Activated CD8-positive, alpha-beta memory T cell treated with anti-CD3 and anti-CD28 coated beads for 4 hours (primary cell): ENCODE data around the gene MTUS2.

Experiments
- DNase-seq, 2 donors: peaks; one replicate each; pipeline ENCODE4 v3.0.0-alpha.2; 2020; ENCODE audit warnings: low read depth in 2 of 2

Gene MTUS2

DNA sequence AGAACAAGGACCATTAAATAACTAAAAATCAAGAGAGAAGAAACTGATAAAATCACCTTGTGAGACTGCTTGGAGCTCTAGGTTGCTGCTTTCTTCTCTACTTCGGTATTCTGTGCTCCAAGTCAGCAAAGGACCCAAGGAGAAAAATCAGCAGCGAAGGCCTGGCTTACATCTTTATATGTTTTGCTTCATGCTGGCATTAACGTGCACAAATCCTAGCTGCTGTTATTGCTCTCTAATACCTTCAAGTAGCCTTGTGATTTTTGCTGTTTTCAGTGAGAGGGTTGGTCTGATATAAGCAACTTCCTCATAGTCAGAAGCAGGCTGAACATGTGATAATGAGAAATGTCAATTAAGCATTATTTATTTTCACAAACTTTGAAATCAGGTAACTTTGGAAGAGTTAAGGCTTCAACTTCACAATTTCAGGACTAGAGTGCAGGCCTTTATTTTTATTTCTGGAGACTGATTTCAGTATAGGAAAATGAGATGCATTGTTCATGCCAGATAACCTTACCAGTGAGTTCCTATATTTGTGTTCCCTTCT lies 410.2 kb downstream of the MTUS2 start:
- no peak for DNase-seq

DNA sequence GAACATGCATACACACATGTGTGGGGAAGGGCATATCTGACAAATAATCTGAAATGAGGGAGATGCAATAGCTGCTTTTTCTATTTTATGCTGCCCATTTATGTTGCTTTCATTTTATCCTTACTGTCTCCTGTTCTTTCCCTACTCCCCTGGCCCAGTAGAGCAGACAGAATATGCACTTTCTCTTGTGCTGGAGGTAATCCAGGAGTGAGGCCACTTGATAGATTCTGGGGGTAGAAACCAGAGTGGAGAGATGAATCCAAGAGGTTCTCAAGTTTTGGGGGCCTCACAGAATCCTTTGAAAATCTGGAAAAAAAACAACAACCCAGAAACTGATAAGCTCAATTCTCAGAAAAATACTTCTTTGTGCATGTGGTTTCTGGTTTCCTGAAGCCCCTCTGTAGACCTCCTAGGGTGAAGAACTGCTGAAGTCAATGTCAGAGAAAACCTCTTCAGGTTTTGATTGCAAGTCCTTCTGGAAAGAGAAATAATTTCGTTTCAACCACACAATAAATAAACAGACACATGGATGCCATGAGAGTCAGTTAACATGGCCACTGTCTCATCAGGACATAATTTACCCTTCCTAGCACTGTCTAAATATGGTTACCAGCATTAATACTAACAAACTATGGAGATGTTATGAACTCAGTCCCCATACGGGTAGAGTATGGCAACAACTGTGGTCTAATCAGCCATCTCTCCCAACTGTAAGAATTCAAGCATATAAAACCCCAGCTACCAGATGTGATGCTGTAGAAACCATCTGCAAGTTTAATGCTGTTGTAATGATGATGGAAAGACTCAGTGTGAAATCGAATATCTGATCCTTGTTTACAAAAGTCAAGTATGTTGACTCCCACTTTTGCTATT lies 419.8 kb downstream of the MTUS2 start:
- DNase-seq = no peak

DNA sequence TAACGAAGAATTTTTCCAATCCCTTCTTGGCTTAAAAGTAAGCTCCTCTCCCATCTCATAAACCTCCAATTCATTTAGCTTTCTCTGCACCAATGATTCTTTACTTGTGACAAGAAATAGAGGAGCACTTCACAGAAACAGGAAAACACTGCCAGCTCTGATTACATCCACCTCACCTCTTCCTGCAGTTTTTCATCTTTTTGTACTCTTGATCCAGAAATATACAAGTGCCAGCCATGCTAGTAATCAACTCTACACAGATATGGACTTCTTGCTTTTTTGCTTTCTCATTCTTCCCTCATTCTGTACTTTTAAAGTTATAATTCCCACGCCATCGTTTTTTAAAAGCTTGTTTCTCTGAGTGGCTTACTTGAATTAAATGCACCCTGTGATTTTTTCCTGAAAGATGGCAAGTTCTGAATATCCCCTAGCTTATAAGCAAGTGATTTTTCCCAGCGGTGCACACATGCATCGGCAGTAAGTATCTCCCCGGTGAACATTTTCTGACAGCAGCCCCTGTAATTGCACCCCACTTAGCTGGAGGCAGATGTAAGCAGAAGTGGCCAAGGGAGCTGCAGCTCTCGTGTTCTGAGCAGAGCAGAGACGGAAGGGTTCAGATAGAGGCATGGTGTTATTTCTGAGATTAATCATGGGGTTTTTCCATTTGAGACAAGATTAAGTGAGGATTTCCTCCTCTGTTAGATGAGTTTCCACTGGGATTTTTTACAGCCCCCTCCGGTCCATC lies 434.7 kb downstream of the MTUS2 start:
- DNase-seq = no peak

DNA sequence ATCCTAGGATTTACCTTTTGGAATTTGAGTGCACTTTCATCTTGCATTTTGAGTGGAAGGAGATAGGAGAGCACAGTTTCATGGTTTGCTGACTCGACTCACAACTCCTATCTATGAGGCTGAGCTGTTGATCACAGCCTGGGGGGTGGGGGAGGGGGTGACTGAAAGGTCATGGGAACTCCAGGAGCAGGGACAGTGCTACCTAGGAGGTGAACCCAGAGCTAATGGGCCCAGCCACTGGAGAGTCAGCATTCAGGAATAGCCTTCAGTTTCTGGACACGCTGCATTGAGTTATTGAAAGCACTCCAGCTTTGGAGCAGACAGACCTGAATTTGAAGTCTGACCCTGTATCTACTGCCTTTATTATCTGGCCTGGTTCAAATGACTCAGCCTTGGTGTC lies 435.4 kb downstream of the MTUS2 start:
- DNase-seq = no peak

DNA sequence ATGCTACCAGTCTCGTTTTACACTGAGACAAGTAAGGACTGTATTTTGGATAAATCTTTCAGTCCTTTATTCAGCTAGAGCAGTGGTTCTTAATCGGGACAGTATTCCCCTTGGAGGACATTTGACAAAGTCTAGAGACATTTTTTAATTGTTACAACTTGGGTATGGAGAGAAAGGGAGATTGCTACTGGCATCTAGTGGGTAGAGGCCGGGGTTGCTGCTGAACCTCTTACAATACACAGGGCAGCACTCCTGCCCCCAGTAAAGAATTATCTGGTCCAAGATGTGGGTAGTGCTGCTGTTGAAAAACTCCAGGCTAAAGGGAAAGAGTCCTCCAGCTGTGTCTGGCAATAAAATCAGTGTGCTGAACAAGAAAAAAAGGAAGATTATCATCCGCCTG lies 440.5 kb downstream of the MTUS2 start:
- DNase-seq = no peak

DNA sequence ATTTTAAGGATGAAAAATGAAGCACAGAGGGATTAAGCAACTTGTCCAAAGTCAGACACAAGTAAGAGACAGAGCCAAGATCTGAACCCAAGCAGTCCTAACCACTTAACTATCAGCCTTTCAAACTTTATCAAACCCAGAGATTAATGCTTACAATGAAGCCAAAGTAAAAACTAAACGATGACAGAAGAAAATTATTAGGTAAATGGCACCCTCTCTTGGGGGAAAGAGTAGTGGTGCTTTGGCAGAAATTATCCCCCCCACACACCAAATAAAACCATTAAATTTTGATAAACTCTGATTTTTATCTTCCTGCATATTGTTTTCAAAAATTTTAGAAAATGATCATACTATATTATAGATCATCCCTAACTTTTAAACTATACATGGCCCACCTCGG lies 446.1 kb downstream of the MTUS2 start:
- DNase-seq = no peak

DNA sequence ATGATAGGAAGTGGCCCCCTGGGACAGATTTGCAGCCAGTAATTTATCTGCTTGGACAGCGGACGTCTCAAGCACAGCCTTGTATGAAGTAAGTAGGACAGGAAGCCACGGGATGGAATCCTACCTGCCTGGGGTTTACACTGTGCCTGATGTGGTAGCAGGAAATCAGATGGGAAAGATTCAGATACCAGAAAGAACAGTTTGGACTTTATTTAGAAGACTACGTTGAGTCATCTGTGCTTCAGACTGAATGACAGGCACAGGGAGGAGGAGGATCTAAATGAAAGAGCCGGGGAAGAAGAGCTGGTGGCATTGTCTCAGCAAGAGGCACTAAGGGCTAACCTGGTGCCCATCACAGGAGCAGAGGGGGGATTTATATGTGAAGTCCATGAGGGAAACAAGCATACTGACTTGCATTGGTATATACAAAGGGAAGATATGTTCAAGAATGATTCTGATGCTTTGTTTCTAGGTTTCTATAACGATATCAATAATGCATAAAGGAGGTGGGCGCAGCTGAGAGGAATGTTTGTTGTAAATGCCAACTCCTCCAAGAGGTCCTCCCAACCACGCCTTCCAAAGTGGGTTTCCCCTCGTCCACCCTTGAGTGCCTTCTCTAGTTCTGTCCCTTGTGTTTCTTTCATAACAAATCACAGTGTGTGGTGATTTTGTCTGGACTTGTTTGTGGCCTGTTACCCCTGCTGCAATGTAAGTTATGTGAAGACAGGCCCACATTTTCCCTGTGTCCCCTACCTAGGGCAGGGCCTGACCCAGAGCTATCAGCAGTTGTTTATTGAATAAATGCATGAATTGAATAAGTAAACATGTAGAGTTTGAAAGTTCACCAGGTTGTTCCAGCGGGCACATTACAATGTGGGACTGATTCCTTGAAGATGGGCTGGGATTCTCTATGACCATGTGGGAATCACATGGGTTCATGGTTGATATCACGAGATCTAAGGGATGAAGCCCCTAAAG lies 446.9 kb downstream of the MTUS2 start:
- no peak for DNase-seq

DNA sequence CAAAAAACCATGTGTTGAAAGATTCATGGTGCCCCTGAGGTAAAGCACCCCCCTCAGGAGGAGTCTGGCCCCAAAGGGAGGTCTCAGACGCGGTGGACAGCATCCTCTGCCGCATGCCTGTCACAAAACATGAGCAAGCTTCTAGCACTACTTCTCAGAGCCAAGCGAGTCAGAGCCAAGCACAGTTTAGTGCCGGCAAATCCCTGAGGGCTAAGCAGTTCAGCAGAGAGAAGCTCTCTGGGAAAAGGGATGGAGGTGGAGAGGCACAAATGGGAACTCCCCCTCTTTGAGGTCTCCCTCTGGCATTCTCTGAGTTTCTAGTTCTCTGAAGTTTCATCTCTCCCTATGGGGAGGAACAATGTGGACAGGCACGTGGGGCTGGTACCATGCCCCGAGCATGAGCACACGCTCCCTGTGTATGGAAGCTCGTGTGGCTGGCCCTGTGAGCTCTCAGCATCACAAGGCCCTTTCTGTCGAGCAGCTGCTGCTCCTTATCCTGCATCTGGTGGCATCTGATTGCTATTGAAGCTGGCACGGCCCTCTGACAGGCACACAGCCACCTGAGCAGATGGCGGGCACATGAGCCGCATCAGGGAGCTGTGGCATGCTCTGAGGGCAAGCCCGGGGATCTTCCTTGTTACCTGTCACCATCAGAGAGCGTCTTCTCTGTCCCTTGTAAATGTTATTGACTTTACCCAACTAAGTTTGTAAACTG lies 450.3 kb downstream of the MTUS2 start:
- DNase-seq = no peak

DNA sequence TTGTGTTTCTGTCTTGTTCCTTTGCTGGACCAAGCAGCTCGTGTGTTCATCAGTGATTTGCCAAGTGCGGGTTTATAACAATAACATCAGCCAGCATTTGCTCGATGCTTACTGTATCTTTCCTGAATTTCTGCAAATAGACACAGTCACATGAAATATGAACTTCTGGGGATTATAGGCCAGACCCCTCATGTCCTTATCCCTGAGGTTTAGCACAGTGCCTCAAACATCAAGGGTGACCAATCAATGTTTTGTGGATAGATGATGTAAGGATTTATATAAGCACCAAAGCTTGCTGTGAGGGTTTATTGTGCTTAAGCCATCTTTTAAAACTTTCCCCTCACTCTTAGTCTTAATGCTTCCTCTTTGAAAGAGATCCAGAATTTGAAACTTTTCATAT lies 451.5 kb downstream of the MTUS2 start:
- no peak for DNase-seq

DNA sequence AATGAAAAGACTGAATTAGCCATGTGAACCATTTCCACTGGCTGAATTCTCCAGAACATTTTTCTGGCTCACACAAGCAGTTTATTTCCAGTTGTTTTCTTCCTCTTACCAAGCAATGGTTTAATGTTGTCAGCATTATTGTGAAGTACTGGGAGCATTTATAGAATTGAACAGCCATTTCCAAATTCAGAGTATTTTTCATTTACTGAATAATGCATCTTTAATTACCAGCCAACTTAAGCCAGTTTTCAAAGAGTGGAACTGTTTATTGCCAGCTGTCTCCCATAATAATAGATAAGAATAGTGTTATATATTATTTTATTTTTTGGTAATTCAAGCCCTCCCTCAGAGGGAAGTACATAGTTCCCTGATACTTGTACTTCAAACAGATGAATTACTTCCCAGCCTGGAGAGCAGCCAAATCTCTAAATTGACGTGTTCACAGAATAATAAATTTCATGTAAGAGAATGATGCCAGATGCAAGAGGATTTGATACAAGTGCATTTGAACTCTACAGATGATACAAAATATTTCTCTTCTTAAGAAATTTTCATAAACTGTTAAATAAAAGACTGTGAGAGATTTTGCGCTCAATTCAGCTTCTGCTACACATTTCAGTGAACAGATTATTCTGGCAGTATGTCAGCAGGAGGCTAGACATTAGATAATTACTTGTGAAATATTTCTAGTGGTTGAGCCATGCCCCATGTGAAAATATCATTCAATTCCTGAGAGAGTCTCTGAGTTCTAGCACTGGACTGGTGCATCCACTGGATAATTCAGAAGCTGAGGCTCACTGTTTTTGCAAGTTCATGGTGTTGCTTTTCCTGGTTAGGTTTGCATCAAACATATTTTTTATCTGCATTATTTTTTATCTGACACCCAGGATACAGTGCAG lies 459.5 kb downstream of the MTUS2 start:
- no peak for DNase-seq

DNA sequence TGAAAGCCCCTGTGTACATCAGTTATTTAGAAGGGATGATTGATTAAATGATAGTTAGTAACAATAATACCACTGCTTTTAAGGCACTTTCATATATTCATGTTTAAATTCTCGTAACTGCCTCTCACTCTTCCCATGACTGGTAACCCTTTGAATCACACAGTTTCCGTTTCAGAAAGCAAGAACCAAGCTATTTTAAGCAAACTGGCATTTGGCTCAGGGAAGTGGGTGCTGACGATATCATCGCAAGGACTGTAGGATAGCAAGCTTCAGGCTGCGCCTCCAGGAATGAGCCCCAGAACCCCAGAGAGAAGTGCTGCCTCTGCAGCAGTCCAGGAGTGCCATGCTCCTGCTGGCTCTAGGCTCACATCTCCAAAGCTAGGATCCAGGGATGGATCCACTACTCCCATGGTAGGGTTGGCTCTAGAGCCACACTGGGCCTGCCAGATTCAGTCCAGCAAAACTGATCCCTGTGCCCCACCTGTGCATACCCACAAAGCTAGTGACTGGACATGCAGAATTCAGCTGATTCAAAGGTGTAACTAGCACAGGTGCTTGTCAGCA lies 461.9 kb downstream of the MTUS2 start:
- no peak for DNase-seq

DNA sequence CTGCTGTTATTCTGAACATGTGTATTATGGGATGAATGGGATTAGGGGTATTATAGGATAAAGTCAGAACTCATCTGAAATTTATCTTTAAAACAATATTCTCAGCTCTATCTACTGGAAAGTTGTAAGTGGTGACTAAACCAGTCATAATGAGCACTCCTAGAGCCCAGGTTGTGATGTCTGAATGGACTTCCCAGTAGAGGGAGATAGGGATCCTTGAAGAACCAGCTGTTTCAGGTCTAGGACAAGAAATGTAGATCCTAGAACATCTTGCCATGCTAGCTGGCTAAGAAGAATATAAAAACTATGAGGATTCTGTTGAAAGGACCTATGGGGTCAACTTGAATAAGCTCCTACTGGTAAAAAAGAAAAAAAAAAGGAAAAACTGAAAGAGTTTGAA lies 464.6 kb downstream of the MTUS2 start:
- DNase-seq = no peak

DNA sequence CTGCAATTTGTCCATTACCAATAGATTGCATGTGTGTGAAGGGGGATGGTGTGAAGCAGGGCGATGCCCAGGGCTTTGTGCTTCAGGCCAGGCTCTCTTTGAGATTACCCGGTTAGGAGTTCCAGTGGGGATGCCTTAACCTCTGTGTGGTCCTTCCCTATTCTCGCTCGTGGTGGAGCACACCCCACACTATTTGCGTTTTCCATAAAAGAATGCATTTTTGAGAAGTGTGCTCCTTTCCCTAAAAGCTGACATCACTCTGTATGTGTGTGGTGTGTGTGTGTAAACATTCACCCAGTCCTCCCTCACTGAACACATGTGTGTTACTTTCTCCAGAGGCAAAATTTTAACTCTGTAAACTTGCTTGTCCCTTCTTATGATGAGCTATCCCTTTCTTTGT lies 467.1 kb downstream of the MTUS2 start:
- no peak for DNase-seq

DNA sequence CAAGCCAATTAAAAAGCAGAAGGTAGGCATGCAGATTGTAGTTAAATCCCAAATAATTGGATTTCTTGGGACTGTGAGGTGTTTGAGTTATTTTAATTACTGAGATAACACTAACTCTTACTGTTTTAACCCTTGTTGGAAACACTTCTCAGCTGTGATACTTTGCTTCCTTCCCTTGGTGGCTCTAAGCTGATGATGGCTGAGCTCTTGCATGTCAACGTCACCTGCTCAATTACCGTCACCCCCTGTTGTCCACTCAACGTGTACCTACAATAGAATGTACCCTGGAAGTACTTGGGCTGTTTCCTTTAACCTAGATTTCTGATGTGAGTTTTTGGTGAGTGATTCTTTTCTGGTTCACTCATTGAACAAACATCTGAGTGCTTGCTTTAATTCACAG lies 471.9 kb downstream of the MTUS2 start:
- DNase-seq = no peak

DNA sequence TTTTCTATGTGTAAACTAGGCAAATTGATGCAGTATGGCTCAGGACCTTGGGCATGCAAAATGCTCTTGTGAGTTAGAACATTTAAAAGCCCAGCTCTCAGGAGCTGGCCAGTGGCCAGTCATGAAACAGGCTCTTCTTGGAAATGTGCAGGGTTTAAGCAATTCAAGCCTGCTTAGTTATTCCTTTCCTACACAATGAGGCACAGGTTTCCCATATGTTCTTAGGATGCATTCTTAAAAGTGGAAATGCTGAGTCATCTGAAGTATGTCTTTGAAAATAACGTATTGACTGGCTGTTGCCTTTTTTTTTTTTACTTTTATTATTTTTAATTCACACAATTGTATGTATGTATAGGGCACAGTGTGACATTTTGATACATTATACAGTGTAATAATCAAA lies 474.7 kb downstream of the MTUS2 start:
- DNase-seq = no peak

DNA sequence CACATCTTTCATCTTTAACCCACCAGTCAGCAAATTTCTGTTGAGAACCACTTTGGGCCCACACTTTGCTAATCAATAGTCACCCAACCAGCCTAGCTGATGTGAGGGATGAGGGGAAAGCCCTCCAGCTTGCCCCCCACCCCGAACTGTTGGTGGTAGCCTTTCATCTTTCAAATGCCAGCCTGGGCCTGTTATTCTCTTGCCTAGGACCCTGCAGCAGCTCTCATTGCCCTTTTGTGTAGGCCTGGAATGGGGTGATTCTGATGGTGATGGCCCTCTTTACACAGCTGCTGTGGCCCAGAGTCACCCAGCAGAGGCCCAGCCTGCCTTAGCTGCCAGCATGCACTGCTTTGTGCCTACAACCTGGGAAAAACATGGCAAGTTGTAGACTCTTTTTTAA lies 480.9 kb downstream of the MTUS2 start:
- DNase-seq = no peak

DNA sequence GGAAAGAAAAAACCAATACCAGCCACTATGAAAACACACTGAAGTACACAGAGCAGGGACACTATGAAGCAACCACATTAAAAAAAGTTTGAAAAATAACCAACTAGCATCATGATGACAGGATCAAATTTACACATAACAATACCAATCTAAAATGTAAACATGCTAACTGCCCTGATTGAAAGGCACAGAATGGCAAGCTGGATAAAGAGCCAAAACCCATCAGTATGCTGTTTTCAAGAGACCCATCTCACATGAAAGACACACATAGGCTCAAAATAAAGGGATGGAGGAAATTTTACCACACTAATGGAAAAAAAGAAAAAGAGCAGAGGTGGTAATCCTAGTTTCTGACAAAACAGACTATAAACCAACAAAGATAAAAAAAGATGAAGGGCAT lies 484.0 kb downstream of the MTUS2 start:
- no peak for DNase-seq

DNA sequence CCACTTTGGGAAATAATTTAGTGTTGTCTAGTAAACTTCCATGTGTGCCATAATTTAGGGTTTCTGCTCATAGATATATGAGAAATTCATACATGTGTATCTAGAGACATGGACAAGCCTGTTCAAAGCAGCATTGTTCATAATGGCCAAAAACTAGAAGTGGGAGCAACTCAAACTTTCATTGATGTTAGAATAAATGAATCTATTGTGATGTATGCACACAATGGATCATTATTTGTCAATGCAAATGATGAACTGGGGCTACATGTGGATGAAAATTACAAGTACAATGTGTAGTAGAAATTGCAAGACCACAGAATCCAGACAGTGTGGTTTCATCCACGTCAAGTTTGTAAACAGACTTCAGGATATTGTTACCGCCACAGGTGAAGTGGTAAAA lies 490.7 kb downstream of the MTUS2 start:
- DNase-seq = no peak

DNA sequence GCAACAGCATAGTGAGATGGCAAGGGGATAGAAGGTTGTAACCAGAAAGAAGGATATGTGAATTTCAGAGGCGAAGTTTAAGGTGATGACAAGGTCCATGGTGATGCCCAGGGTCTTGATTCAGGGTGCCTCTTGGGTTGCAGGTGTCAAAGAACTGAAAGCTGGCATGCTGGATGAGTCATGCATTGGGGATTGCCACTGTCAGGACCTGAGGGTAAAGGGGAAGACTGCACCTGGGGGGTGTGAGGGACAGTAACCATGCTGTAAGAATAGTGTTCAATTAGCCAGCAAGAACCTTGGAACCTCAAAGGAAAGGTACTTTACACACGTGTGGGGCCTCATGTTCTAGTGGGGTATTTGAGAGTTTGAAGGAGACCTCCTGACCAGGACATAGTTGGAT lies 495.7 kb downstream of the MTUS2 start:
- no peak for DNase-seq

DNA sequence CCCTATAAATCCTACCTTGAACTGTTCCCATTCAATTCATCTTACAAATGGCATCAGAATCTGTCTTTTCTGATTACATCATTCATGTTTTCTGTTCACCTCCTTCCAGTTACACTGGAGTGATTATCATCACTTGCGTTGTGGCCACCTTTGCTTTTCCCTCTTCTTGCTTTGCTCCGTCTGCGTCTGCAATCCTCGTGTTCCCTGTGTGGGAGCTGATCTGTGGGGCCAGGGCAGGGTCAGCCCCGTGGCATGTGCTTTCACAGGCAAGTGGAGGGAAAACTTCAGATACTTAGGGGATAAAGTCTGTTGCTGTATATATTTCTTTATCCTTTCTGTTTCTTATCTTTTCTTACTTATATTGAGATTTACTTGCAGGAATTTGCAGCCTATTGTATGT lies 497.7 kb downstream of the MTUS2 start:
- DNase-seq = no peak
